Hepatocyte (in vitro differentiated cells): Measurements from ENCODE around the gene FFAR2. TPM values are rescaled to one million over a fixed set of nuclear protein-coding genes. Genes with fewer than 3 reads are reported as not detected.

Experiments used
- DNase-seq: peaks from one replicate; pipeline ENCODE4 v3.0.0-alpha.2; 2016; ENCODE audit warnings: low spot score
- H2AFZ ChIP-seq: fragments of 200-600 bp; sonication (generic); 2 replicates; pipeline ENCODE4 v1.6.0; 2016; ENCODE audit warnings: antibody characterized with exemption, mild to moderate bottlenecking
- H3K27ac ChIP-seq: fragments of 200-600 bp; sonication (generic); 2 replicates; pipeline ENCODE4 v1.5.1; 2016; ENCODE audit warnings: mild to moderate bottlenecking
- H3K27me3 ChIP-seq: fragments of 200-600 bp; sonication (generic); 2 replicates; pipeline ENCODE4 v1.6.1; 2016
- H3K36me3 ChIP-seq: fragments of 200-600 bp; sonication (generic); replicated peaks from 2 replicates; pipeline ENCODE4 v1.5.1; 2016; ENCODE audit warnings: low read depth; ENCODE audit not compliant: insufficient read depth
- H3K4me1 ChIP-seq: fragments of 200-600 bp; sonication (generic); 2 replicates; pipeline ENCODE4 v1.5.1; 2016; ENCODE audit warnings: mild to moderate bottlenecking, moderate library complexity; ENCODE audit not compliant: insufficient read depth
- H3K4me2 ChIP-seq: fragments of 200-600 bp; sonication (generic); 2 replicates; pipeline ENCODE4 v1.6.0; 2016
- H3K4me3 ChIP-seq: fragments of 200-600 bp; sonication (generic); 2 replicates; pipeline ENCODE4 v1.5.1; 2016; ENCODE audit warnings: mild to moderate bottlenecking
- H3K79me2 ChIP-seq: fragments of 200-600 bp; sonication (generic); 2 replicates; pipeline ENCODE4 v1.6.0; 2017; ENCODE audit warnings: mild to moderate bottlenecking
- H3K9me2 ChIP-seq: fragments of 200-600 bp; sonication (generic); replicated peaks from 2 replicates; pipeline ENCODE4 v1.6.0; 2017; ENCODE audit warnings: mild to moderate bottlenecking; ENCODE audit not compliant: insufficient read depth
- H3K9me3 ChIP-seq: fragments of 200-600 bp; sonication (generic); 2 replicates; pipeline ENCODE4 v1.5.1; 2016; ENCODE audit warnings: low read depth, mild to moderate bottlenecking
- H4K20me1 ChIP-seq: fragments of 200-600 bp; sonication (generic); 2 replicates; pipeline ENCODE4 v1.6.0; 2016; ENCODE audit warnings: mild to moderate bottlenecking; ENCODE audit not compliant: insufficient read depth, poor library complexity, severe bottlenecking
- EZH2 ChIP-seq: fragments of 200-600 bp; sonication (generic); IDR thresholded peaks from 2 replicates; pipeline ENCODE4 v1.6.1; 2016; ENCODE audit warnings: antibody characterized with exemption, mild to moderate bottlenecking, borderline replicate concordance
- EZH2phosphoT487 ChIP-seq: fragments of 200-600 bp; sonication (generic); IDR thresholded peaks from one replicate; pipeline ENCODE4 v1.6.1; 2018; ENCODE audit warnings: antibody characterized with exemption, mild to moderate bottlenecking, low read depth, moderate library complexity; ENCODE audit not compliant: unreplicated experiment, severe bottlenecking
- WGBS: methylation state at CpG from one replicate; pipeline ENCODE4 v1.1.6; 2016; ENCODE audit warnings: low lambda C conversion rate; ENCODE audit errors: missing lambda C conversion rate; 5-methylcytosine and 5-hydroxymethylcytosine counted together
- polyA plus RNA-seq: library from polyadenylated mRNA; unstranded; fragments of >200 nt; fragmentation: Nextera tagmentation; extraction: Ambion mirVana; gene quantifications from 2 replicates; pipeline ENCODE4 v1.2.1, GENCODE V29; 2016
- total RNA-seq: library from RNA; depleted of rRNA; stranded (reverse); fragments of >200 nt; gene quantifications from 2 replicates; pipeline ENCODE4 v1.2.3, GENCODE V29; 2014
- TF ChIP-seq, protein P1 (sequence below): fragments of 200-600 bp; sonication (generic); IDR thresholded peaks from 2 replicates; pipeline ENCODE4 v1.5.1; 2016; ENCODE audit warnings: antibody characterized with exemption, mild to moderate bottlenecking; ENCODE audit not compliant: poor library complexity

The FFAR2 gene
- total and polyA plus RNA-seq, 2 experiments from 2014 or later: 0.20 TPM; not detected in 1

GRCh38 chr19:35458731-35459391, 10.8 kb downstream of the FFAR2 start:
- H3K27ac ChIP-seq: peak overlapping the region; percentile 68
- H3K9me2 ChIP-seq: no peaks in the 10 kb centered on the region
- H3K4me1 ChIP-seq: peaks cover 14% of the 10 kb centered on the region
- H3K4me3 ChIP-seq: no peak overlapping the region
- H3K27me3 ChIP-seq: no peaks in the 10 kb centered on the region
- H3K36me3 ChIP-seq: no peaks in the 10 kb centered on the region
- TF ChIP-seq EZH2 (no peak), EZH2phosphoT487 (no peak)
- TF ChIP-seq, protein P1, sequence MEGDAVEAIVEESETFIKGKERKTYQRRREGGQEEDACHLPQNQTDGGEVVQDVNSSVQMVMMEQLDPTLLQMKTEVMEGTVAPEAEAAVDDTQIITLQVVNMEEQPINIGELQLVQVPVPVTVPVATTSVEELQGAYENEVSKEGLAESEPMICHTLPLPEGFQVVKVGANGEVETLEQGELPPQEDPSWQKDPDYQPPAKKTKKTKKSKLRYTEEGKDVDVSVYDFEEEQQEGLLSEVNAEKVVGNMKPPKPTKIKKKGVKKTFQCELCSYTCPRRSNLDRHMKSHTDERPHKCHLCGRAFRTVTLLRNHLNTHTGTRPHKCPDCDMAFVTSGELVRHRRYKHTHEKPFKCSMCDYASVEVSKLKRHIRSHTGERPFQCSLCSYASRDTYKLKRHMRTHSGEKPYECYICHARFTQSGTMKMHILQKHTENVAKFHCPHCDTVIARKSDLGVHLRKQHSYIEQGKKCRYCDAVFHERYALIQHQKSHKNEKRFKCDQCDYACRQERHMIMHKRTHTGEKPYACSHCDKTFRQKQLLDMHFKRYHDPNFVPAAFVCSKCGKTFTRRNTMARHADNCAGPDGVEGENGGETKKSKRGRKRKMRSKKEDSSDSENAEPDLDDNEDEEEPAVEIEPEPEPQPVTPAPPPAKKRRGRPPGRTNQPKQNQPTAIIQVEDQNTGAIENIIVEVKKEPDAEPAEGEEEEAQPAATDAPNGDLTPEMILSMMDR: no peak
- H2AFZ ChIP-seq: no peak overlapping the region
- peak overlapping the region; percentile 42 for H3K4me2 ChIP-seq
- no peaks in the 10 kb centered on the region for H3K79me2 ChIP-seq
- no peaks in the 10 kb centered on the region for H4K20me1 ChIP-seq
- DNase-seq: peak; percentile 70
- H3K9me3 ChIP-seq: no peaks in the 10 kb centered on the region
- 56% methylated on average over 10 of the region's 10 CpGs for WGBS

GRCh38 chr19:35459414-35460082, 11.5 kb downstream of the FFAR2 start:
- TF ChIP-seq EZH2phosphoT487: no peak
- TF ChIP-seq EZH2: no peak
- TF ChIP-seq, protein P1: no peak
- H3K9me3 ChIP-seq: no peaks in the 10 kb centered on the region
- 64% methylated on average over 14 of the region's 14 CpGs for WGBS
- peak overlapping the region; percentile 68 for H3K27ac ChIP-seq
- H3K4me3 ChIP-seq: no peak overlapping the region
- H3K9me2 ChIP-seq: no peaks in the 10 kb centered on the region
- H2AFZ ChIP-seq: no peak overlapping the region
- peaks cover 14% of the 10 kb centered on the region for H3K4me1 ChIP-seq
- no peaks in the 10 kb centered on the region for H3K79me2 ChIP-seq
- DNase-seq: peak; percentile 61
- H4K20me1 ChIP-seq: no peaks in the 10 kb centered on the region
- no peaks in the 10 kb centered on the region for H3K36me3 ChIP-seq
- no peaks in the 10 kb centered on the region for H3K27me3 ChIP-seq
- no peak overlapping the region for H3K4me2 ChIP-seq

- Histone ChIP-seq H2AFZ (no peak overlapping the region), H3K27me3 (no peaks in the 10 kb centered on the region), H3K27ac (no peak overlapping the region), H3K9me2 (no peaks in the 10 kb centered on the region), H3K4me3 (no peak overlapping the region), H3K36me3 (no peaks in the 10 kb centered on the region), H3K4me2 (no peak overlapping the region), H4K20me1 (no peaks in the 10 kb centered on the region), H3K79me2 (no peaks in the 10 kb centered on the region), H3K9me3 (no peaks in the 10 kb centered on the region), H3K4me1 (peaks cover 14% of the 10 kb centered on the region)
- 95% methylated on average over 10 of the region's 10 CpGs for WGBS
- TF ChIP-seq, protein P1: no peak
- TF ChIP-seq EZH2 (no peak), EZH2phosphoT487 (no peak)
- DNase-seq: no peak
Measured at GRCh38 chr19:35460608-35461007, 12.6 kb downstream of the FFAR2 start.
